ENCODE data around the gene USH2A.

DNA sequence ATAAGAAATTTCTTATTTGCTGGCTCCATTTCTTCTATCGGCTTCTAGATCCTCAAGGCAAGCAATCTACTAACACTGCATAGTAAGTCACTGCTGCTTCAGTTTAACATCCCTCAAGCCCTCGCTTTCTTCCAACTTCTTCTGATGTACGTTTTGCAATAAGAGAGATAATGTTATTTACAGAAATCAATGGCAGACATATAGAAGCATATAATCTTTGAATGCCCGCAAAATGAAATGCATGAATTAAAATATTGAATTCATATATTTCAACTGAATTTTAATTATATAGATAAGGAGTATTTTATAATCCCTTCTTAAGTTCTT lies 712.4 kb downstream of the USH2A start:
- TF ChIP-seq, protein P1, sequence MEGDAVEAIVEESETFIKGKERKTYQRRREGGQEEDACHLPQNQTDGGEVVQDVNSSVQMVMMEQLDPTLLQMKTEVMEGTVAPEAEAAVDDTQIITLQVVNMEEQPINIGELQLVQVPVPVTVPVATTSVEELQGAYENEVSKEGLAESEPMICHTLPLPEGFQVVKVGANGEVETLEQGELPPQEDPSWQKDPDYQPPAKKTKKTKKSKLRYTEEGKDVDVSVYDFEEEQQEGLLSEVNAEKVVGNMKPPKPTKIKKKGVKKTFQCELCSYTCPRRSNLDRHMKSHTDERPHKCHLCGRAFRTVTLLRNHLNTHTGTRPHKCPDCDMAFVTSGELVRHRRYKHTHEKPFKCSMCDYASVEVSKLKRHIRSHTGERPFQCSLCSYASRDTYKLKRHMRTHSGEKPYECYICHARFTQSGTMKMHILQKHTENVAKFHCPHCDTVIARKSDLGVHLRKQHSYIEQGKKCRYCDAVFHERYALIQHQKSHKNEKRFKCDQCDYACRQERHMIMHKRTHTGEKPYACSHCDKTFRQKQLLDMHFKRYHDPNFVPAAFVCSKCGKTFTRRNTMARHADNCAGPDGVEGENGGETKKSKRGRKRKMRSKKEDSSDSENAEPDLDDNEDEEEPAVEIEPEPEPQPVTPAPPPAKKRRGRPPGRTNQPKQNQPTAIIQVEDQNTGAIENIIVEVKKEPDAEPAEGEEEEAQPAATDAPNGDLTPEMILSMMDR (IDR thresholded peaks at IDR 0.05), result no peak
- TF ChIP-seq POLR2A (IDR thresholded peaks at IDR 0.05), result no peak

Data from adrenal gland (tissue), 5 donors.